KOPT-K1 (cell line): Measurements from ENCODE around the gene RFK.
"Not testable (repeated sequence)": the region's sequence is repeated elsewhere in the genome, so short reads cannot be mapped to it uniquely, and the experiment has no call there.

Experiments used
- H3K27ac ChIP-seq: fragments of 200-600 bp; sonication (generic); 2 replicates; pipeline ENCODE4 v1.5.1; 2016; ENCODE audit warnings: antibody characterized with exemption, mild to moderate bottlenecking, low read depth, low read length; ENCODE audit not compliant: poor library complexity, severe bottlenecking
- H3K36me3 ChIP-seq: fragments of 200-600 bp; sonication (generic); 2 replicates; pipeline ENCODE4 v1.5.1; 2017; ENCODE audit warnings: antibody characterized with exemption, mild to moderate bottlenecking, low read length, moderate library complexity; ENCODE audit not compliant: insufficient read depth
- H3K9me3 ChIP-seq: fragments of 200-600 bp; sonication (generic); 2 replicates; pipeline ENCODE4 v1.5.1; 2017; ENCODE audit warnings: antibody characterized with exemption, low read length, mild to moderate bottlenecking; ENCODE audit not compliant: insufficient read depth, poor library complexity, severe bottlenecking

The RFK gene

DNA sequence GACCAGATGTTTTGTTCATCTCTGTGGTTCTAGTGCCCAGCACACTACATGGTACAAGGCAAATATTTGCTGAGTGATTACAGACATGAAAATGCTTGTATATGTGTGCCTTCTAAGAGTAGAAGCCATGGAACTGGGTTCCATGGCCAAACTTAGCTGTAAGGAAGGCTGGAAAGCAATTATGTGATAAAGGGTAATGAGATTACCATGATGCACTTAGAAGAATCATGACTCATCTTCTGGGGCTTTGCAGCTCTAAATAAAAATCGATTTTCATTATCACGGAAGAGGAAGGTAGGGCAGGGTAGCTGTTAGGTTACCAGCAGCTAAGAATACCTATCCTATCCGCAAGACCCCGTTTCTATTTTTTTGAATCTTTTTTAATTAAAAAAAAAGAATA, 28.0 kb downstream of the RFK start:
- no peak overlapping the region for H3K27ac ChIP-seq
- no peaks in the 10 kb centered on the region for H3K9me3 ChIP-seq
- no peaks in the 10 kb centered on the region for H3K36me3 ChIP-seq

- Histone ChIP-seq H3K9me3 (no peaks in the 10 kb centered on the region), H3K36me3 (no peaks in the 10 kb centered on the region), H3K27ac (no peak overlapping the region)
Observed at GRCh38 chr9:76365028-76365427, 29.2 kb downstream of the RFK start.

DNA sequence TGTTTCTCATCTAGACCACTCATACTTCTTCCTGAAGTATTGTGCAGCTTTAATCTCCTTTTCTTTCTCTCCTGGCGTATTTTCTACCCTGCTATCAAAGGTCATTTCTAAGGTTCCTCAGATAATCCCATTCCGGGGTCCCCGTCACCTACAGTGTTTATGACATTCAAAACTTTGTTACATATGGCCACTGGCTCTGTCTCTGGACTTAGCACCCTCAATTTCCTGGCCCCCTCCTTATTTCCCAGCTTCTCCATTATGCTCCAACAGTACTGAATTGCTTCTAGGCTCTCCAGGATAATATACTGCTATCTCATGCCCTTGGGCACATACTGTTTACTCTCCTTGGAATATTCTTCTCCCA, 31.2 kb downstream of the RFK start:
- Histone ChIP-seq H3K36me3 (no peaks in the 10 kb centered on the region), H3K27ac (no peak overlapping the region), H3K9me3 (no peaks in the 10 kb centered on the region)

GRCh38 chr9:76362332-76363031, 31.7 kb downstream of the RFK start:
- not testable (repeated sequence) for H3K27ac ChIP-seq, H3K9me3 ChIP-seq, H3K36me3 ChIP-seq

GRCh38 chr9:76359766-76360165, 34.5 kb downstream of the RFK start:
- Histone ChIP-seq H3K9me3 (no peaks in the 10 kb centered on the region), H3K36me3 (no peaks in the 10 kb centered on the region), H3K27ac (no peak overlapping the region)

- Histone ChIP-seq H3K27ac (no peak overlapping the region), H3K9me3 (no peaks in the 10 kb centered on the region), H3K36me3 (no peaks in the 10 kb centered on the region)
Observed at GRCh38 chr9:76359365-76359764, 34.9 kb downstream of the RFK start.

DNA sequence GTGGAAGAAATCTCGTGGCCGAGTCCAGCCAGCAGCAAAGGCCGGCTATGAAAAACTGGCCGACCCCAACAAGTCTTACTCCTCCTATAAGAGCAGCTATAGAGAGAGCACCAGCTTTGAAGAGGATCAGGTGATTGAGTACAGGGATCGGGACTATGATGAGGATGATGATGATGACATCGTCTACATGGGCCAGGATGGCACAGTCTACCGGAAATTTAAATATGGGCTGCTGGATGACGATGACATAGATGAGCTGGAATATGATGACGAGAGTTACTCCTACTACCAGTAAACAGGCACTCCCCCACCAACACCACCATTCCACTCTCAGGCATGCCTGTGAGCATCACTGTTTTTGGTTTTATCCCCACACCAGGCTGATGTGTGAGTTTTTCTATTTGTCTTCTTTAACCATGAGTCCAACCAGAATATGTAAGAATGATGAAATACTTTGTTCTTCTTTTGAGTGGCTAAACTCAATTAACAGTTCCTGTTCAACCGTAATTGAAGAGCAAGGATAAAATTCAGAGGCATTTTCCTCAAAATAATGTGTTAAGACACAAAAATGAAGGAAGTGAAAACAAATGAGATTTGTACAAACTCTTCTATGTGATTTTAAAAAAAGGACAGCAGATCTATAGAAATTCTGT, 35.5 kb downstream of the RFK start:
- Histone ChIP-seq H3K9me3 (no peaks in the 10 kb centered on the region), H3K36me3 (no peaks in the 10 kb centered on the region), H3K27ac (no peak overlapping the region)

DNA sequence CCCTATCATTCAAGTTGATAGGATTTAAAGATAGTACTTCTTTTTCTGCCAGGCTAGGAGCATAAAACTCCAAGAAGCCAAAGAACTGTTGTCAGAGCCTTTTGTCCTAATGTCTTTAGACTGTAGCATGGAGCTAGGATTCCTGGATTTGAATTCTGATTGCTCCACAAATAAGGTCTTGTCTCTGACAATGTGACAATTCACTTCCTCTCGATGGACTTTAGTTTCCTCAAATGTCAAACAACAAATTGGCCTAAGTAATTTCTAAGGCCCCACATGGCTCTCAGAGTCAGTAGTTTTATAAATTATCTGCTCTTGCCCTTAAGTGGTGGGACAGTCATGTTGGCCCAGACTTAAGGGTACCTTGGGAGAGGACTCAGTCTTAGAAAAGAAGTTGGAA, 36.7 kb downstream of the RFK start:
- H3K27ac ChIP-seq, result no peak overlapping the region
- H3K9me3 ChIP-seq, result no peaks in the 10 kb centered on the region
- H3K36me3 ChIP-seq, result no peaks in the 10 kb centered on the region

DNA sequence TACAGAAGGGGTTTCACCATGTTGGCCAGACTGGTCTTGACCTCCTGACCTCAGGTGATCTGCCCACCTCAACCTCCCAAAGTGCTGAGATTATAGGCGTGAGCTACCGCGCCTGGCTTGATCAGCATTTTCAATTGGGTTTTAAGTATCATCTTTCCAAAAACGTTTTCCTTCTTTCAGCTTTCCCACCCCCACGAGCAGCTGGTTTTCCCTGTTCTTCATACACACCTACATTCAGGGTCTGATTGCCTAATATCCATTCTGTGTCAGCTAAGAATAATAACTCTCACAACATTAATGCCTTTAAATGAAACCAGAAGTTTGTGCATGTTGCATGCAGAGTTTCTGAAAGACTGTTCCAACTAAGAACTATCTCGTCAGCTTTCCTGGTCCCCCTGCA, 38.3 kb downstream of the RFK start:
- H3K9me3 ChIP-seq, result no peaks in the 10 kb centered on the region

GRCh38 chr9:76354221-76354620, 40.0 kb downstream of the RFK start:
- no peak overlapping the region for H3K27ac ChIP-seq
- no peaks in the 10 kb centered on the region for H3K9me3 ChIP-seq
- H3K36me3 ChIP-seq, result no peaks in the 10 kb centered on the region

More for the DNA sequence above, 38.3 kb downstream of the RFK start:
- H3K36me3 ChIP-seq, result no peaks in the 10 kb centered on the region
- H3K27ac ChIP-seq, result no peak overlapping the region

GRCh38 chr9:76353280-76353679, 40.9 kb downstream of the RFK start:
- no peaks in the 10 kb centered on the region for H3K36me3 ChIP-seq
- H3K9me3 ChIP-seq, result no peaks in the 10 kb centered on the region
- no peak overlapping the region for H3K27ac ChIP-seq

- H3K36me3 ChIP-seq, result no peaks in the 10 kb centered on the region
- H3K9me3 ChIP-seq, result no peaks in the 10 kb centered on the region
- H3K27ac ChIP-seq, result no peak overlapping the region
Observed at GRCh38 chr9:76352026-76352620, 42.1 kb downstream of the RFK start.

GRCh38 chr9:76351006-76351405, 43.2 kb downstream of the RFK start:
- Histone ChIP-seq H3K9me3 (no peaks in the 10 kb centered on the region), H3K36me3 (no peaks in the 10 kb centered on the region), H3K27ac (no peak overlapping the region)

DNA sequence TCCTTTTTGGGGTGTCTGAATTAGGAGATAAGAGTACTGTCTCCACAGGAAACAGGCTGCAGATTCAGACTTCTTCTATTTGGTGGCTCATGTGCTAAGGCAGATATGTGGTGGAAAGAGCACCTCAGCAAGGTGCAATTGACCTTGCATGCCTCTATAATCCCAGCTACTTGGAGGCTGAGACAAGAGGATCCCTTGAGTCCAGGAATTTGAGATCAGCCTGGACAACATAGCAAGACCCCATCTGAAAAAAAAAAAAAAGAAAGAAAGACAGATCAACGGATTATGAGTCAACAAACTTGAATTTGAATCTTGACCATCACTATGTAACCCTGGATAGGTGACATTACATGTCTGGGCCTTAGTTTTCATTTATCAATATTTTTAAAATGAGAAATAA, 44.4 kb downstream of the RFK start:
- Histone ChIP-seq H3K27ac (no peak overlapping the region), H3K9me3 (no peaks in the 10 kb centered on the region)

GRCh38 chr9:76342858-76343257, 51.4 kb downstream of the RFK start:
- H3K36me3 ChIP-seq, result no peaks in the 10 kb centered on the region
- H3K9me3 ChIP-seq, result no peaks in the 10 kb centered on the region
- no peak overlapping the region for H3K27ac ChIP-seq

More for the DNA sequence above, 44.4 kb downstream of the RFK start:
- H3K36me3 ChIP-seq, result no peaks in the 10 kb centered on the region

GRCh38 chr9:76342201-76342600, 52.0 kb downstream of the RFK start:
- Histone ChIP-seq H3K36me3 (no peaks in the 10 kb centered on the region), H3K27ac (no peak overlapping the region), H3K9me3 (no peaks in the 10 kb centered on the region)
